Measurements from ENCODE around the gene CELSR1.

The CELSR1 gene

GRCh38 chr22:46373921-46374662 lies 163.3 kb downstream of the CELSR1 start:
- DNase-seq: no peak

- no peak for DNase-seq
Observed at GRCh38 chr22:46373159-46373558, 164.3 kb downstream of the CELSR1 start.

GRCh38 chr22:46372686-46373085 lies 164.7 kb downstream of the CELSR1 start:
- no peak for DNase-seq

- no peak for DNase-seq
Observed at GRCh38 chr22:46371623-46372226, 165.7 kb downstream of the CELSR1 start.

GRCh38 chr22:46370584-46371291 lies 166.7 kb downstream of the CELSR1 start:
- DNase-seq: no peak

GRCh38 chr22:46369716-46370583 lies 167.5 kb downstream of the CELSR1 start:
- DNase-seq: no peak

GRCh38 chr22:46368871-46369715 lies 168.3 kb downstream of the CELSR1 start:
- DNase-seq: no peak

GRCh38 chr22:46368422-46368821 lies 169.0 kb downstream of the CELSR1 start:
- no peak for DNase-seq

- DNase-seq: peak; percentile 56
Observed at GRCh38 chr22:46367707-46368191, 169.7 kb downstream of the CELSR1 start.

GRCh38 chr22:46366801-46367706 lies 170.4 kb downstream of the CELSR1 start:
- DNase-seq: no peak

- no peak for DNase-seq
Observed at GRCh38 chr22:46366327-46366731, 171.1 kb downstream of the CELSR1 start.

GRCh38 chr22:46365166-46365624 lies 172.2 kb downstream of the CELSR1 start:
- DNase-seq: no peak

GRCh38 chr22:46364341-46365165 lies 172.9 kb downstream of the CELSR1 start:
- no peak for DNase-seq

- DNase-seq: no peak
Observed at GRCh38 chr22:46363611-46364321, 173.7 kb downstream of the CELSR1 start.

- DNase-seq: no peak
Observed at GRCh38 chr22:46362934-46363515, 174.4 kb downstream of the CELSR1 start.

- no peak for DNase-seq
Observed at GRCh38 chr22:46362203-46362933, 175.1 kb downstream of the CELSR1 start.

GRCh38 chr22:46361826-46362202 lies 175.6 kb downstream of the CELSR1 start:
- no peak for DNase-seq

- no peak for DNase-seq
Observed at GRCh38 chr22:46360891-46361290, 176.5 kb downstream of the CELSR1 start.
